ENCODE measurements around the gene RTTN.

Gene RTTN

GRCh38 chr18:69963196-69963595, 242.3 kb downstream of the RTTN start:
- no peak for DNase-seq

GRCh38 chr18:69961718-69962117, 243.8 kb downstream of the RTTN start:
- no peak for DNase-seq

- DNase-seq: peak; percentile 27 to 29
Observed at GRCh38 chr18:69958422-69958821, 247.1 kb downstream of the RTTN start.

GRCh38 chr18:69957747-69958146, 247.7 kb downstream of the RTTN start:
- no peak for DNase-seq

- DNase-seq: peak; percentile 11 to 18
Observed at GRCh38 chr18:69956665-69957620, 248.5 kb downstream of the RTTN start.

GRCh38 chr18:69956057-69956456, 249.4 kb downstream of the RTTN start:
- no peak for DNase-seq

GRCh38 chr18:69954719-69955480, 250.6 kb downstream of the RTTN start:
- DNase-seq: no peak

GRCh38 chr18:69953191-69953590, 252.3 kb downstream of the RTTN start:
- no peak for DNase-seq
